ENCODE results near the gene SMPD1. TPM values are rescaled to one million over a fixed set of nuclear protein-coding genes. Genes with fewer than 3 reads are reported as not detected.

Gene SMPD1
- total and polyA plus RNA-seq, 2 of the 8 experiments (the other 6 are each of a cell fraction or from before 2014, with no cell fraction given) = 1.9 to 2.4 TPM

DNA sequence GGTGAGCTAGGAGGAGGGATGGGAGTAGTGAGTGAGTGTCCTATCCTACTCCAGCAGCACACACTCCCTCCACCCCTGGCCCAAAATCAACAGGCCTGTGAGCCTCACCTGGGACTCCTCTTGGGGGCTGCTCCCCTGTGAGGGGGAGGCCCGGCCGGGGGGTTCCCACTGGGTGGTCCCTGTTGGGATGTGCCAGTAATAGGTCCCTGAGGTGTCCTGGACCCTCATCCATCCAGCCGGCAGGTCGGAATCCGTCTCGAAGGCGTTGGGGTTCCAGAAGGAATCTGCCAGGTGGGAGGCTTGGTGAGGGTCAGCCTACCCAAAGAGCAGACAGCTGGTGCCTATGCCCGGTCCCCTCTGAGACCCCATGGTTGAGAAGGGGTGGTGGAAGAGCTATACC is 13.3 kb downstream of the SMPD1 start:
- Histone ChIP-seq H3K79me1 (ENCODE audit: low read depth, low read length) (no peaks in the 10 kb centered on the region), H3K27ac (ENCODE audit: low read depth, low read length) (no peak overlapping the region), H2AK5ac (ENCODE audit: low read depth, low read length) (no peak overlapping the region), H3K9me3 (ENCODE audit: insufficient read depth in 2 of 2, low read depth in 1 of 2, low read length in 1 of 2) (no peaks in the 10 kb centered on the region), H3K4me2 (ENCODE audit: insufficient read depth in 1 of 2, low read depth in 2 of 2, low read length in 2 of 2) (no peak overlapping the region), H3K56ac (replicated peaks; ENCODE audit: insufficient read length, low read depth, low read length) (no peak overlapping the region), H4K20me1 (replicated peaks in 1 of 2; ENCODE audit: control insufficient read depth in 1 of 2, insufficient read depth in 2 of 2, low read length in 2 of 2) (peaks cover 2 to 12% of the 10 kb centered on the region in 2 experiments), H3K4ac (replicated peaks; ENCODE audit: insufficient read length, low read depth, low read length) (no peak overlapping the region), H2AFZ (ENCODE audit: low read length) (no peak overlapping the region), H3K27me3 (replicated peaks in 1 of 4; ENCODE audit: control insufficient read depth in 3 of 4, extremely low read depth in 1 of 4, insufficient read depth in 3 of 4, low read length in 3 of 4) (no peaks in the 10 kb centered on the region), H3K4me3 (ENCODE audit: extremely low read depth in 1 of 4, insufficient read depth in 2 of 4, low read depth in 3 of 4, low read length in 4 of 4) (no peak overlapping the region), H3K9ac (replicated peaks in 1 of 4; ENCODE audit: extremely low read depth in 1 of 4, low read depth in 3 of 4, low read length in 3 of 4) (no peak overlapping the region), H2BK20ac (ENCODE audit: low read length) (no peak overlapping the region), H3K18ac (ENCODE audit: extremely low read depth, low read length) (no peak overlapping the region), H2BK15ac (ENCODE audit: low read length) (no peak overlapping the region), H2BK5ac (ENCODE audit: low read depth, low read length) (no peak overlapping the region), H2BK12ac (ENCODE audit: low read depth, low read length) (no peak overlapping the region), H3K79me2 (ENCODE audit: control insufficient read depth in 1 of 2, insufficient read depth in 2 of 2, low read length in 2 of 2) (no peaks in the 10 kb centered on the region), H3K23me2 (ENCODE audit: low read depth, low read length) (no peaks in the 10 kb centered on the region), H3K4me1 (replicated peaks in 1 of 4; ENCODE audit: control insufficient read depth in 3 of 4, insufficient read depth in 4 of 4, low read length in 3 of 4) (peaks cover 8 to 15% (median 10%) of the 10 kb centered on the region in 4 experiments), H3K14ac (ENCODE audit: insufficient read length) (no peak overlapping the region), H4K5ac (ENCODE audit: insufficient read length, low read depth, low read length) (no peak overlapping the region), H3K36me3 (ENCODE audit: control insufficient read depth in 2 of 4, insufficient read depth in 4 of 4, low read length in 3 of 4) (peaks cover 0 to 2% (median 0%) of the 10 kb centered on the region in 4 experiments; a peak in 1 of 8 replicates), H4K91ac (replicated peaks; ENCODE audit: insufficient read length, low read length) (no peak overlapping the region), H2BK120ac (replicated peaks; ENCODE audit: low read depth, low read length) (no peak overlapping the region), H3K23ac (ENCODE audit: insufficient read length) (no peak overlapping the region), H4K8ac (ENCODE audit: extremely low read depth, insufficient read depth, low read length) (no peak overlapping the region)
- WGBS, 2 experiments (ENCODE audit: extremely low coverage in 1 of 2, insufficient coverage in 1 of 2, insufficient read length in 1 of 2, insufficient replicate concordance in 2 of 2, low coverage in 1 of 2, low lambda C conversion rate in 2 of 2, missing lambda C conversion rate in 1 of 2) = 89% methylated on average over 8 of the region's 8 CpGs; no CpG with 5 or more reads in 1 of the 2 experiments
- FAIRE-seq (no peak), DNase-seq (ENCODE audit: low read depth in 1 of 2, low spot score in 2 of 2) (no peak)
- POLR2A ChIA-PET (ENCODE audit: partially characterized antibody) = interaction anchor here (0.6 to 1.9 kb wide), 4 partner anchors 10 to 75 kb away, joined by 3 to 9 read pairs (median 4); partner anchors contain the start of gene SMPD1
- CTCF ChIA-PET (ENCODE audit: partially characterized antibody) = interaction anchor here (0.6 to 9.5 kb wide), 11 partner anchors 10 to 108 kb away, joined by 3 to 79 read pairs (median 9); partner anchors contain the start of genes APBB1 and HPX
- TF ChIP-seq EGR1 (IDR thresholded peaks at IDR 0.05; ENCODE audit: borderline replicate concordance, low read depth, low read length) = no peak
- TF ChIP-seq, protein P1, sequence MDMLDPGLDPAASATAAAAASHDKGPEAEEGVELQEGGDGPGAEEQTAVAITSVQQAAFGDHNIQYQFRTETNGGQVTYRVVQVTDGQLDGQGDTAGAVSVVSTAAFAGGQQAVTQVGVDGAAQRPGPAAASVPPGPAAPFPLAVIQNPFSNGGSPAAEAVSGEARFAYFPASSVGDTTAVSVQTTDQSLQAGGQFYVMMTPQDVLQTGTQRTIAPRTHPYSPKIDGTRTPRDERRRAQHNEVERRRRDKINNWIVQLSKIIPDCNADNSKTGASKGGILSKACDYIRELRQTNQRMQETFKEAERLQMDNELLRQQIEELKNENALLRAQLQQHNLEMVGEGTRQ (IDR thresholded peaks at IDR 0.05; ENCODE audit: low read length) = no peak
- TF ChIP-seq JUN (IDR thresholded peaks at IDR 0.05; ENCODE audit: low read depth, low read length) = no peak
- TF ChIP-seq TAF7 (optimal IDR thresholded peaks at IDR 0.05; ENCODE audit: borderline replicate concordance, low read depth, low read length) = no peak
- TF ChIP-seq, protein P2, sequence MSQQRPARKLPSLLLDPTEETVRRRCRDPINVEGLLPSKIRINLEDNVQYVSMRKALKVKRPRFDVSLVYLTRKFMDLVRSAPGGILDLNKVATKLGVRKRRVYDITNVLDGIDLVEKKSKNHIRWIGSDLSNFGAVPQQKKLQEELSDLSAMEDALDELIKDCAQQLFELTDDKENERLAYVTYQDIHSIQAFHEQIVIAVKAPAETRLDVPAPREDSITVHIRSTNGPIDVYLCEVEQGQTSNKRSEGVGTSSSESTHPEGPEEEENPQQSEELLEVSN (IDR thresholded peaks at IDR 0.05) = no peak
- TF ChIP-seq POLR2AphosphoS5 (IDR thresholded peaks at IDR 0.05; ENCODE audit: low read depth, low read length) = no peak
- no peak for TF ChIP-seq BRCA1 (IDR thresholded peaks at IDR 0.05; ENCODE audit: low read depth, low read length)
- TF ChIP-seq YY1 (IDR thresholded peaks at IDR 0.05; ENCODE audit: low read depth, low read length) = no peak
